H9 (cell line): ENCODE measurements around the gene ARHGEF6. TPM values are rescaled to one million over a fixed set of nuclear protein-coding genes. Genes with fewer than 3 reads are reported as not detected.

ENCODE experiments used
- DNase-seq: peaks from one replicate; pipeline ENCODE4 v3.0.0-alpha.2; 2017
- H2AFZ ChIP-seq: one replicate; pipeline ENCODE4 v1.6.1; 2013; ENCODE audit warnings: mild to moderate bottlenecking, low read length, control low read depth, moderate library complexity
- H2AK5ac ChIP-seq: 2 replicates; pipeline ENCODE4 v1.6.1; 2013; ENCODE audit warnings: low read length, control low read depth, mixed read lengths; ENCODE audit not compliant: insufficient read length
- H2BK120ac ChIP-seq: one replicate; pipeline ENCODE4 v1.6.1; 2013; ENCODE audit warnings: low read depth, mild to moderate bottlenecking, low read length, control low read depth, inconsistent platforms; ENCODE audit not compliant: poor library complexity, severe bottlenecking
- H2BK12ac ChIP-seq: 2 replicates; pipeline ENCODE4 v1.6.1; 2013; ENCODE audit warnings: low read length, control low read depth, mixed read lengths, low read depth; ENCODE audit not compliant: insufficient read length
- H2BK15ac ChIP-seq: 2 replicates; pipeline ENCODE4 v1.6.1; 2013; ENCODE audit warnings: low read depth, low read length, control low read depth
- H2BK20ac ChIP-seq: one replicate; pipeline ENCODE4 v1.6.1; 2013; ENCODE audit warnings: low read depth, mild to moderate bottlenecking, low read length, control low read depth, inconsistent platforms; ENCODE audit not compliant: poor library complexity, severe bottlenecking
- H2BK5ac ChIP-seq: 2 replicates; pipeline ENCODE4 v1.6.1; 2013; ENCODE audit warnings: low read length, control low read depth, mixed read lengths; ENCODE audit not compliant: insufficient read length
- H3K14ac ChIP-seq: 2 replicates; pipeline ENCODE4 v1.6.1; 2013; ENCODE audit warnings: low read length, control low read depth; ENCODE audit not compliant: insufficient read depth
- H3K18ac ChIP-seq: 2 replicates; pipeline ENCODE4 v1.6.1; 2013; ENCODE audit warnings: low read depth, mild to moderate bottlenecking, mixed read lengths, low read length, control low read depth; ENCODE audit not compliant: insufficient read length
- H3K23ac ChIP-seq: 2 replicates; pipeline ENCODE4 v1.6.1; 2013; ENCODE audit warnings: low read length, control low read depth, mixed read lengths, low read depth; ENCODE audit not compliant: insufficient read length
- H3K23me2 ChIP-seq: 2 replicates; pipeline ENCODE4 v1.6.1; 2013; ENCODE audit warnings: low read depth, mild to moderate bottlenecking, mixed read lengths, low read length, control low read depth; ENCODE audit not compliant: insufficient read length, poor library complexity, severe bottlenecking
- H3K27ac ChIP-seq: 2 replicates; pipeline ENCODE4 v1.5.1; 2013; ENCODE audit warnings: low read length, control low read depth, mixed read lengths, low read depth; ENCODE audit not compliant: insufficient read length
- H3K27me3 ChIP-seq: 2 replicates; pipeline ENCODE4 v1.6.1; 2013; ENCODE audit warnings: low read length, control low read depth, inconsistent platforms; ENCODE audit not compliant: insufficient read depth
- H3K4ac ChIP-seq: 2 replicates; pipeline ENCODE4 v1.6.1; 2013; ENCODE audit warnings: low read depth, mild to moderate bottlenecking, control low read depth, inconsistent platforms, low read length, moderate library complexity
- H3K4me1 ChIP-seq: 2 replicates; pipeline ENCODE4 v1.6.1; 2013; ENCODE audit warnings: low read length, control low read depth, inconsistent platforms; ENCODE audit not compliant: insufficient read depth
- H3K4me2 ChIP-seq: 2 replicates; pipeline ENCODE4 v1.6.1; 2013; ENCODE audit warnings: low read length, control low read depth, mixed read lengths; ENCODE audit not compliant: insufficient read length, insufficient read depth
- H3K56ac ChIP-seq: 2 replicates; pipeline ENCODE4 v1.6.1; 2013; ENCODE audit warnings: low read depth, mild to moderate bottlenecking, mixed read lengths, low read length, control low read depth; ENCODE audit not compliant: insufficient read length
- H3K79me1 ChIP-seq: 2 replicates; pipeline ENCODE4 v1.6.1; 2013; ENCODE audit warnings: low read depth, mild to moderate bottlenecking, moderate library complexity, low read length, control low read depth, inconsistent platforms; ENCODE audit not compliant: insufficient read depth, poor library complexity, severe bottlenecking
- H3K79me2 ChIP-seq: 2 replicates; pipeline ENCODE4 v1.6.1; 2013; ENCODE audit warnings: low read length, control low read depth, inconsistent platforms; ENCODE audit not compliant: insufficient read depth
- H3K9ac ChIP-seq: 2 replicates; pipeline ENCODE4 v1.6.1; 2013; ENCODE audit warnings: low read length, control low read depth, mixed read lengths; ENCODE audit not compliant: insufficient read length; ENCODE audit errors: extremely low read depth
- H3K9me3 ChIP-seq: one replicate; pipeline ENCODE4 v1.6.1; 2013; ENCODE audit warnings: low read depth, low read length, inconsistent platforms; ENCODE audit not compliant: control insufficient read depth
- H3T11ph ChIP-seq: one replicate; pipeline ENCODE4 v1.6.1; 2013; ENCODE audit warnings: mild to moderate bottlenecking, low read length, control low read depth, inconsistent platforms
- H4K20me1 ChIP-seq: one replicate; pipeline ENCODE4 v1.6.1; 2013; ENCODE audit not compliant: control insufficient read depth, insufficient read length, insufficient read depth
- H4K5ac ChIP-seq: 2 replicates; pipeline ENCODE4 v1.6.1; 2013; ENCODE audit warnings: low read depth, mild to moderate bottlenecking, mixed read lengths, low read length, control low read depth; ENCODE audit not compliant: insufficient read length
- H4K8ac ChIP-seq: replicated peaks from 2 replicates; pipeline ENCODE4 v1.6.1; 2013; ENCODE audit warnings: low read length, control low read depth, mixed read lengths, low read depth; ENCODE audit not compliant: insufficient read length
- H4K91ac ChIP-seq: 2 replicates; pipeline ENCODE4 v1.6.1; 2013; ENCODE audit warnings: low read depth, mild to moderate bottlenecking, moderate library complexity, mixed read lengths, low read length, control low read depth; ENCODE audit not compliant: insufficient read length
- H3K27ac Mint-ChIP-seq, 3 experiments: 2 replicates in 2 of 3; 3 replicates in 1 of 3; pipeline ENCODE4 v1.8.0; 2020 to 2021; ENCODE audit warnings: mixed read lengths in 3 of 3, mild to moderate bottlenecking in 1 of 3, moderate library complexity in 1 of 3
- H3K27me3 Mint-ChIP-seq: 2 replicates; pipeline ENCODE4 v1.8.0; 2021; ENCODE audit warnings: low read depth, mild to moderate bottlenecking, moderate library complexity, mixed read lengths
- H3K36me3 Mint-ChIP-seq, 3 experiments: 2 replicates in 2 of 3; 3 replicates in 1 of 3; pipeline ENCODE4 v1.8.0; 2020 to 2021; ENCODE audit warnings: low read depth in 3 of 3, mixed read lengths in 3 of 3; ENCODE audit not compliant: insufficient read depth in 1 of 3
- H3K4me1 Mint-ChIP-seq, 2 experiments: 2 replicates each; pipeline ENCODE4 v1.8.0; 2020; ENCODE audit warnings: mixed read lengths in 2 of 2
- H3K4me3 Mint-ChIP-seq, 2 experiments: 2 replicates in 1 of 2; 3 replicates in 1 of 2; pipeline ENCODE4 v1.8.0; 2020 to 2021; ENCODE audit warnings: mild to moderate bottlenecking in 2 of 2, mixed read lengths in 2 of 2, moderate library complexity in 1 of 2
- H3K9me3 Mint-ChIP-seq, 2 experiments: 2 replicates in 1 of 2; 3 replicates in 1 of 2; pipeline ENCODE4 v1.8.0; 2020; ENCODE audit warnings: mild to moderate bottlenecking in 2 of 2, mixed read lengths in 2 of 2, moderate library complexity in 1 of 2
- CTCF ChIP-seq: fragments of 200-600 bp; sonication (generic); conservative IDR thresholded peaks from 3 replicates; pipeline ENCODE4 v1.8.0; 2021; ENCODE audit warnings: antibody characterized with exemption, mild to moderate bottlenecking
- total RNA-seq: library from RNA; stranded (reverse); gene quantifications from 2 replicates; pipeline ENCODE4 v1.2.1, GENCODE V29; 2021

Gene ARHGEF6
- total RNA-seq, 1 experiment from 2014 or later = 3.6 TPM

DNA sequence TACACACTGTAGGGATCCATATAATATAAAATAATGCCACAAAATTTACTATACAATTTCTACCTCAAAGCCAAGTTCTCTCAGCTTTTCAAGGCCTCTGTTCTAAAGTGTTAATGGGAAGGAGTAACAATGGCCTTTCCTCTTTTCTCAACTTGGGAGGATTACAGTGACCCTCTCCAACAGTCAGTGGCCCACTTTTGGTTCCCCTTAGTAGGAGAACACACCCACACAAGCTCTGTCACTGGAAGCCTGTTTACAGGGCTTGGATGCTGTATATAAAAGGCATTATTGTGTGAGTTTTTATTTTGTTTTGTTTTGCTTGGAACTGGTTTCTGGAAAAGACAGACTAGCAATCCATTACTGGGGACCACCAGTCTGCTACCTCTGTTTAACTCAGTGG, 1.8 kb downstream of the ARHGEF6 start:
- no peak overlapping the region for H2AFZ ChIP-seq
- H3K9me3 ChIP-seq = peaks cover 20% of the 10 kb centered on the region
- H3K79me1 ChIP-seq = no peaks in the 10 kb centered on the region
- no peak overlapping the region for H4K91ac ChIP-seq
- H4K8ac ChIP-seq = no peak overlapping the region
- H3K27me3 ChIP-seq = no peaks in the 10 kb centered on the region
- TF ChIP-seq CTCF = no peak
- H3K18ac ChIP-seq = no peak overlapping the region
- no peak overlapping the region for H2BK5ac ChIP-seq
- H4K5ac ChIP-seq = no peak overlapping the region
- H3K23me2 ChIP-seq = no peaks in the 10 kb centered on the region
- H3K14ac ChIP-seq = no peak overlapping the region
- H3K4me3 Mint-ChIP-seq = no peak overlapping the region
- H2BK120ac ChIP-seq = no peak overlapping the region
- H2BK20ac ChIP-seq = no peak overlapping the region
- no peak overlapping the region for H3T11ph ChIP-seq
- H3K4me1 Mint-ChIP-seq = peaks cover 0 to 5% of the 10 kb centered on the region in 2 experiments; a peak in 2 of 4 replicates
- no peak overlapping the region for H3K4ac ChIP-seq
- no peaks in the 10 kb centered on the region for H4K20me1 ChIP-seq
- no peaks in the 10 kb centered on the region for H3K79me2 ChIP-seq
- no peak overlapping the region for H3K23ac ChIP-seq
- no peak overlapping the region for H2AK5ac ChIP-seq
- H2BK12ac ChIP-seq = no peak overlapping the region
- no peaks in the 10 kb centered on the region for H3K4me1 ChIP-seq
- no peaks in the 10 kb centered on the region; a peak in 1 of 7 replicates for H3K36me3 Mint-ChIP-seq
- DNase-seq = no peak
- H3K9ac ChIP-seq = no peak overlapping the region
- no peak overlapping the region for H2BK15ac ChIP-seq
- H3K4me2 ChIP-seq = no peak overlapping the region
- H3K56ac ChIP-seq = no peak overlapping the region
- H3K27ac Mint-ChIP-seq = no peak overlapping the region
- no peak overlapping the region for H3K27ac ChIP-seq
- peaks cover 38 to 63% of the 10 kb centered on the region in 2 experiments for H3K9me3 Mint-ChIP-seq
- H3K27me3 Mint-ChIP-seq = peaks cover 1% of the 10 kb centered on the region; the same call in 1 of the 2 replicates
